K562 (cell line): ENCODE data around the gene THEMIS. TPM values are rescaled to one million over a fixed set of nuclear protein-coding genes. Genes with fewer than 3 reads are reported as not detected.
A peak's percentile ranks its signal among the peaks of the same experiment; 100 is the strongest.

Source experiments
- BRCA1 ChIP-seq, 2 experiments: fragments of 450-650 bp in 1 of 2; sonication (generic) in 1 of 2; formaldehyde crosslinking in 1 of 2; IDR thresholded peaks; 2 replicates each; pipeline versions ENCODE4 v1.5.0 to v1.6.1; 2017 to 2020; ENCODE audit warnings: mild to moderate bottlenecking in 1 of 2, missing genetic modification reagents in 1 of 2
- CBX3 ChIP-seq, 2 experiments: IDR thresholded peaks; 1 replicate in 1 of 2; 2 replicates in 1 of 2; pipeline ENCODE4 v1.6.1; 2012; ENCODE audit warnings: inconsistent platforms in 2 of 2, low read length in 2 of 2, borderline replicate concordance in 1 of 2, control low read depth in 1 of 2
- CTCFL ChIP-seq: IDR thresholded peaks from 2 replicates; pipeline ENCODE4 v1.6.1; 2011; ENCODE audit warnings: borderline replicate concordance, low read depth, mild to moderate bottlenecking, moderate library complexity, low read length; ENCODE audit not compliant: insufficient read depth, poor library complexity, severe bottlenecking
- KDM5B ChIP-seq: fragments of 200-600 bp; sonication (generic); IDR thresholded peaks from 2 replicates; pipeline ENCODE4 v1.6.1; 2012; ENCODE audit warnings: low read depth, mild to moderate bottlenecking, moderate library complexity, low read length, control low read depth, inconsistent platforms; ENCODE audit not compliant: insufficient replicate concordance
- MAFF ChIP-seq: IDR thresholded peaks from 2 replicates; pipeline ENCODE4 v1.6.1; 2012; ENCODE audit warnings: low read length, improper control_type of control experiment
- MAFG ChIP-seq: fragments of 450-650 bp; conservative IDR thresholded peaks from 2 replicates; pipeline ENCODE4 v1.6.1; 2016; ENCODE audit warnings: missing genetic modification characterization, missing compliant biosample characterization
- MAFK ChIP-seq: IDR thresholded peaks from 2 replicates; pipeline ENCODE4 v1.6.1; 2011; ENCODE audit warnings: low read length, improper control_type of control experiment
- MEF2A ChIP-seq: IDR thresholded peaks from 2 replicates; pipeline ENCODE4 v1.6.1; 2011; ENCODE audit warnings: low read depth, mild to moderate bottlenecking, low read length, moderate library complexity; ENCODE audit not compliant: control insufficient read depth
- MYBL2 ChIP-seq, 2 experiments: fragments of 450-650 bp in 1 of 2; sonication (generic) in 1 of 2; formaldehyde crosslinking in 1 of 2; IDR thresholded peaks; 2 replicates each; pipeline versions ENCODE4 v1.6.1 to v1.8.1; 2017 to 2022; ENCODE audit warnings: borderline replicate concordance in 1 of 2, inconsistent platforms in 1 of 2, low read depth in 1 of 2, mild to moderate bottlenecking in 1 of 2, missing genetic modification reagents in 1 of 2, moderate library complexity in 1 of 2
- NR4A1 ChIP-seq, 2 experiments: fragments of 250-450 bp in 1 of 2; fragments of 450-650 bp in 1 of 2; sonication (Bioruptor Pico) in 1 of 2; IDR thresholded peaks; 2 replicates each; pipeline versions ENCODE4 v1.4.0 to v1.6.1; 2016 to 2020; ENCODE audit warnings: mild to moderate bottlenecking in 2 of 2, missing compliant biosample characterization in 1 of 2, missing genetic modification characterization in 1 of 2, moderate library complexity in 1 of 2
- PCBP2 ChIP-seq: fragments of 200-400 bp; formaldehyde crosslinking; IDR thresholded peaks from 2 replicates; pipeline ENCODE4 v1.6.1; 2018; ENCODE audit warnings: low read length, low read depth, mild to moderate bottlenecking, moderate library complexity; ENCODE audit not compliant: poor library complexity, severe bottlenecking
- RBM39 ChIP-seq: fragments of 200-400 bp; formaldehyde crosslinking; optimal IDR thresholded peaks from 2 replicates; pipeline ENCODE3; 2018; ENCODE audit warnings: low read depth, low read length
- SMARCC2 ChIP-seq: fragments of 450-650 bp; IDR thresholded peaks from 2 replicates; pipeline ENCODE4 v1.6.1; 2017; ENCODE audit warnings: antibody characterized with exemption, moderate library complexity, mild to moderate bottlenecking, low read depth
- SMARCE1 ChIP-seq: fragments of 450-650 bp; IDR thresholded peaks from 2 replicates; pipeline ENCODE4 v1.7.1; 2016; ENCODE audit warnings: mild to moderate bottlenecking
- SRSF9 ChIP-seq: fragments of 200-400 bp; formaldehyde crosslinking; IDR thresholded peaks from 2 replicates; pipeline ENCODE4 v1.6.1; 2017; ENCODE audit warnings: low read depth, low read length, borderline replicate concordance
- TCF15 ChIP-seq: fragments of 250-450 bp; sonication (Bioruptor Pico); IDR thresholded peaks from 2 replicates; pipeline ENCODE4 v1.8.0; 2022; ENCODE audit warnings: moderate library complexity, mild to moderate bottlenecking, inconsistent platforms
- U2AF1 ChIP-seq: fragments of 200-400 bp; formaldehyde crosslinking; optimal IDR thresholded peaks from 2 replicates; pipeline ENCODE3; 2017; ENCODE audit warnings: mild to moderate bottlenecking, low read depth, low read length, moderate library complexity
- ZNF12 ChIP-seq: sonication (generic); formaldehyde crosslinking; IDR thresholded peaks from 2 replicates; pipeline ENCODE4 v1.4.0; 2020; ENCODE audit warnings: mild to moderate bottlenecking, missing genetic modification reagents
- ZNF124 ChIP-seq: sonication (generic); formaldehyde crosslinking; IDR thresholded peaks from 2 replicates; pipeline ENCODE4 v1.8.1; 2022; ENCODE audit warnings: missing genetic modification reagents
- ZNF146 ChIP-seq: IDR thresholded peaks from one replicate; pipeline ENCODE4 v1.6.1; 2018; ENCODE audit warnings: missing compliant biosample characterization; ENCODE audit not compliant: unreplicated experiment
- ZNF24 ChIP-seq: fragments of 450-650 bp; IDR thresholded peaks from 2 replicates; pipeline ENCODE4 v1.6.1; 2016
- ZNF253 ChIP-seq: fragments of 250-450 bp; sonication (Bioruptor Pico); conservative IDR thresholded peaks from 2 replicates; pipeline ENCODE4 v1.6.1; 2021; ENCODE audit warnings: mild to moderate bottlenecking
- ZNF316 ChIP-seq: fragments of 450-650 bp; IDR thresholded peaks from 2 replicates; pipeline ENCODE4 v1.6.1; 2016
- ZNF696 ChIP-seq: fragments of 250-450 bp; sonication (Bioruptor Pico); conservative IDR thresholded peaks from 2 replicates; pipeline ENCODE4 v1.4.0; 2020; ENCODE audit warnings: mild to moderate bottlenecking, moderate library complexity
- polyA plus RNA-seq, 8 experiments: library from polyadenylated mRNA; depleted of rRNA in 4 of 8; stranded (reverse) in 5 of 8; unstranded in 3 of 8; fragments of >200 nt; fragmentation: Nextera tagmentation in 2 of 8; fragmentation: Illumina TruSeq in 1 of 8; extraction: Ambion mirVana in 2 of 8; extraction: Trizol in 1 of 8; gene quantifications; 2 replicates each; pipeline versions ENCODE4 v1.2.1 to v1.2.3, GENCODE V29; 2011 to 2014; ENCODE audit warnings: inconsistent platforms in 1 of 8, missing spikeins in 1 of 8
- total RNA-seq, 7 experiments: library from RNA; depleted of rRNA in 6 of 7; stranded (reverse); fragments of >200 nt in 6 of 7; fragmentation: Illumina TruSeq in 2 of 7; extraction: Trizol in 2 of 7; gene quantifications; 2 replicates each; pipeline versions ENCODE4 v1.2.1 to v1.2.3, GENCODE V29; 2011 to 2021; ENCODE audit warnings: low replicate concordance in 1 of 7

THEMIS gene
- total and polyA plus RNA-seq, 9 of the 15 experiments (the other 6 are each of a cell fraction or from before 2014, with no cell fraction given): 0.09 TPM; not detected in 8

GRCh38 chr6:127939442-127940066, 38.7 kb upstream of the THEMIS start (continued):
- TF ChIP-seq ZNF12 (CRISPR knock-in tag) (no peak), ZNF124 (CRISPR knock-in tag) (no peak), BRCA1 (IDR thresholded peaks at IDR 0.05) (no peak), BRCA1 (CRISPR knock-in tag; IDR thresholded peaks at IDR 0.05) (no peak), MAFF (peak; percentile 31; the same call in 1 of the 2 replicates), SRSF9 (no peak), MAFG (peak; percentile 88), CBX3 (IDR thresholded peaks at IDR 0.05; ENCODE audit: borderline replicate concordance in 1 of 2, low read length in 2 of 2) (no peak), SMARCE1 (no peak), ZNF146 (CRISPR knock-in tag) (no peak), SMARCC2 (no peak), CTCFL (no peak), NR4A1 (CRISPR knock-in tag; IDR thresholded peaks at IDR 0.05) (no peak), NR4A1 (tag; IDR thresholded peaks at IDR 0.05) (no peak), KDM5B (no peak), ZNF253 (no peak), U2AF1 (no peak), MAFK (peak; percentile 47; the same call in 1 of the 2 replicates), MYBL2 (IDR thresholded peaks at IDR 0.05; ENCODE audit: low read depth) (no peak), MYBL2 (CRISPR knock-in tag; IDR thresholded peaks at IDR 0.05; ENCODE audit: borderline replicate concordance) (no peak), ZNF24 (no peak), PCBP2 (no peak), ZNF696 (no peak), MEF2A (no peak), RBM39 (no peak), ZNF316 (peak; percentile 90), TCF15 (CRISPR knock-in tag) (no peak)
